Activated T-helper 1 cell treated with Interleukin-2 at 50 U/mL for 16 hours (primary cell): ENCODE data around the gene XBP1.
"Not testable (repeated sequence)": the region's sequence is repeated elsewhere in the genome, so short reads cannot be mapped to it uniquely, and the experiment has no call there.

ENCODE experiments used
- DNase-seq: peaks from one replicate; pipeline ENCODE4 v3.0.0-alpha.2; 2020; ENCODE audit warnings: low read depth

The XBP1 gene

DNA sequence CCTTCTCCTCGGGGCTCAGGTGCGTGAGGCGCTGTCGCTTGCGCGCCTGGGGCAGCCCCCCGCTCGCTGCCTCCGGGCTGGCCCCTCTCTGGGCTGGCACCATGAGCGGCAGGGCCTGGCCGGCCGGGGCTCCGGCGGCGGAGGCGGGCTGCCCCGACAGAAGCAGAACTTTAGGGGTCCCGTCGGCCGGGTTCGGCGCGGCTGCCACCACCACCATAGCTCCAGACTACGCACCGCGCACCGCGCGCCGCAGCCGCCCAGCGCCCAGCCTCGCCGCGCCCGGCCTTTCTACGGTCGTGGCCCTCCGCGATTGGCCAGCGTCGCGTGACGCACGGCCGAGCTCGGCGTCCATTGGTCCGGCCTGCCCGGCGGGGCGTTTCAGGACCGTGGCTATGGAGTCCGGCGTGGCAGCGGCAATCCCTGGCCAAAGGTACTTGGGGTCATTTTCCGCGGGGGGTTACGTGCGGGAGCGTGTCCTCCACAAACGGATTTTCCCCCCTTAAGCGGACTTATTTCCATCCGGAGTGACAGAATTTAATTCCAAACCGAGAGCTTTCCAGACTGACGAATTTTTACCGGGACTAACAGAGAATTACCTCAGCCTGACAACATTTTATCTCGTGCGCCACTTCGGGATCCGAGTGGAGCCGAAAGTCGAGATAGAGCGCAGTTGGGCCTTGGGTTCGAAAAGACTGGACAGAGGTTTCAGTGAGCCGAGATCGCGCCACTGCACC lies at the start of gene XBP1:
XBP1 (minus strand) TSS at position 262 of the 734 bp plus-strand sequence.
- peak; percentile 86 for DNase-seq

DNA sequence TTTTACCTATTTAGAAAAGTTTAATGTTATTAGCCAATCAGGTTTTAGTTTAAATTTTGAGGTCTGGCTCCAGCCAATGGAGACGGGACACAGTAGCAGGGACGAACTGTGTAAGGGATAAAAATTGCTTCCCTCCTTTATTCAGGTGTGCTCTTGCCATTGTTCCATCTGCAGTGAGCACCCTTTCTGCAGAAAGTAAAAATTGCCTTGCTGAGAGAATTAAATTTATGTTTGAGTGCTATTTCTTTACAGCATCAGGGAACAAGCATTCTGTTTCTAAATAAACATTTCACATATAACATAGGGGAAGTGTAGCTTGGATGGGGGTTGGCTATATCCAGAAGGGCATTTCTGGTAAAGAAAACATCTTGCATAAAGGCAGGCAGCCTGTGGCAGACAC lies 46.6 kb upstream of the XBP1 start:
- no peak for DNase-seq

DNA sequence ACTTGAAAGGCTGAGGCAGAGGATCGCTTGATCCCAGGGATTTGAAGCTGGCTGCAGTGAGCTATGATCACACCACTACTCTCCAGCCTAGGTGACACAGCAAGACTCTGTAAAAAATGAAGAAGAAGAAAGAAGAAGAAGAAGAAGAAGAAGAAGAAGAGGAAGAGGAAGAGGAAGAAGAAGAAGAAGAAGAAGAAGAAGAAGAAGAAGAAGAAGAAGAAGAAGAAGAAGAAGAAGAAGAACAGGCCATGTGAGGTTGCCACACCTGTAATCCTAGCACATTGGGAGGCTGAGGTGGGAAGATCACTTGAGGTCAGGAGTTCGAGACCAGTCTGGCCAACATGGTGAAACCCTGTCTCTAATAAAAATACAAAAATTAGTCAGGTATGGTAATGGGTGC lies 43.9 kb upstream of the XBP1 start:
- DNase-seq: not testable (repeated sequence)

DNA sequence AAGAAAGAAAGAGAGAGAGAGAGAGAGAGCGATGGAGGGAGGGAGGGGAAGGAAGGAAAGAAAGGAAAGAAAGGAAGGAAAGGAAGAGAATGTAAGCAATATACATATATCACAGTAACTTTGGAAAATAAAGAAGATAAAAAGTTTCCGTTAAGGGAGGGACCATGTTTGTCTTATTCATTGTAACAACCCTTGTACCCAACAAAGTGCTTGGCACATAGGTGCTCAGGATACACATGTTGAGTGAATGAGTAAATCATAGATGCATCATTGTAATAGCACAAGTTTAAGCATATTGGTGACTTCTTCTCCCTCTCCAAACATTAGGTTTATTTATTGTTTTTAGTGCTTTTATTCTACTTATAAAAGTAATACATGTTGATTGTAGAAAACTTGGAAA lies 43.3 kb upstream of the XBP1 start:
- DNase-seq: no peak

DNA sequence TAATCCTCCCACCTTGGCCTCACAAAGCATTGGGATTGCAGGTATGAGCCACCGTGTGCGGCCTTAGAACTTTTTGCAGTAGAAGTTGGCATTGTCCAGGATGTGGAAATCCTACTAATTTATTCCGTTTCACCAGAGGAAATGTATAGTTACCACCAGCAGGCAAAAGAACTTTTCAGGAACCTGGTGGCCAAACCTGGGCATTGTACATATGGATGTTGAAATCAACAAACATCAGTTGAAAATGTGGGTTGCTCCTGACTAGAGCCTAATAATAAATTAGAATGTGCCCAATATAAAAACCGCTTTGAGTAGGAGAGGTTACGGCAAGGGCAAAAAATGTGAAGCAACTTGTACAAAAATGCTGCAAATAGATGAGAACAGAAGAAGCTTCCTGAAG lies 40.7 kb upstream of the XBP1 start:
- DNase-seq: no peak

DNA sequence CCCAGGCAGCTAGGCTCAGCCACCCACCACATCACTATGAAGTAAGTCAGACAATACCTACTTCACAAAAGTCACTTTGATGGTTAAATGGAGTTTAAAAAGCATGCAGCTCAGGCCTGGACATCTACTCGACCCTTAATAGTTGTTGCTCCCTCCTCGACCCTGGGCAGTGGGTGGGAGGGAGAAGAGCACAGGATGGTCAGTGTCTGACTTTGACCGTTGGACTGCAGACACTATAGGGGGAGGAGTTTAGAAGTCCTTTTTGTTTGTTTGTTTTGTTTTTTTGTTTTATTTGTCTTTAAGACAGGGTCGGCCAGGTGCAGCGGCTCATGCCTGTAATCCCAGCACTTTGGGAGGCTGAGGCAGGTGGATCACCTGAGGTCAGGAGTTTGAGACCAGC lies 38.6 kb upstream of the XBP1 start:
- DNase-seq: no peak

DNA sequence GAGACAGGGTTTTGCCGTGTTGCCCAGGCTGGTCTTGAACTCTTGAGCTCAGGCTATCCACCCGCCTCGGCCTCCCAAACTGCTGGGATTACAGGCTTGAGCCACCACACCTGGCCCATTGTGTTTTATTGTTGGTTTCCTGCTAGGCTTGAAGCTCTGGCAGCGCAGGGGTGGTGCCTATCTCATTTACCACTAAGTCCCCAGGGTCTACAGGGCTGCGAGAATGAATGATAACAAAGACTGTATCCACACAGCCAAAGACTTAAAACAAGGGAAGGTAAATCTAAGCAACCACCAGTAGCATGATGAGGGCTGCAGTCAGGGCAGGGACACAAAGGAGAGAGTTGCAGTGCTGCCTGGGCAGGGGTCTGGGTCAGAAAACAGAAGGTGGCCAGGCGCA lies 37.3 kb upstream of the XBP1 start:
- no peak for DNase-seq

DNA sequence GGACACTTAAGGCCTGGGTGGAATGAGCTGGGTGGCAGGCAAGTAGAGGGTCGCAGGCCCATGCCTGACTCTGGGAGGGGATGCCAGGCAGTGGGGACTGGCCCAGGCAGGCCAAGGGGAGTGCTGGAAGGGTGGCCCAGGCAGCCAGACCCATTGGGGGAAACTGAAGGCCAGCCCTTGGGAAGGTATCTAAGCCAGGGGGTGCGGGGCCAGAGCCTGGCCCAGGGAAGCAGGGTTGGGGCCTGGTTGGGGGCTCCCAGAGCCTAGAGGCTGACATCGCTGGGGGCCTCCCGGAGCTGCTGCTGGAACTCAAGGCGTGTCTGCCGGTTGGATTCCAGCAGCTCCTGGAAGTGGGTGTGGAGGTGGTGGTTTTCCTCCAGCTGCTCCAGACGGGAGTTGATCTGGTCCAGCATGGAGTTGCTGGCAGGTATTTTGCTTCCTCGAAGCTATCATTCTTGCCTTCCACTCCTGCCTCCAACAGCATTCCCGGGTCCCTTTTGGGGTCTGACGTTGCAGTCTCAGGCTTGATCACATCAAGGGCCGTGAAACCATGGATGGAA lies 35.3 kb upstream of the XBP1 start:
- no peak for DNase-seq

DNA sequence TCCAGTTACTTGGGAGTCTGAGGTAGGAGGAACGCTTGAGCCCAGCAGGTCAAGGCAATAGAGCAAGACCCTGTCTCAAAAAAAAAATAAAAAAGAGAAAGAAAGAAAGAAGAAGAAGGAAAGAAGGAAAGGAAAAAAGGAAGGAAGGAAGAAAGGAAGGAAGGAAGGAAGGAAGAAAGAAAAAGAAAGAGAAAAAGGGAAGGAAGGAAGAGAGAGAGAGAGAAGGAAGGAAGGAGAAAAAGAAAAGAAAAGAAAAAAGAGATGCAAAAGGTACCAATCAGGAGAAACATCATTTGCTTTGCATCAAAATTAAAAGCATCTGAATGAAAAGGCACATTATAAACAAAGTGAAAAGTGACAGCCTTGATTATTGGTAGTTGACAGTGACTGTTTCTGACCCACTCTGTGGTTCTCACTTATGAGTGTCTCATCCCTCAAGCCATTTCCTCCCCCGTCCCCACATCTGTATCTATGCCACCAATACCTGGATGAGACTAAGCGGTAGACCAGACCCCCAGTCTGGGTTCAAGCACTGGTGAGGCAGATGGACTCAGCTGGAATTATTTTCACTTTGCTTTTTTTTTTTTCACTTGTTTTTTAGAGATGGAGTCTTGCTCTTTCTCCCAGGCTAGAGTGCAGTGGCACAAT lies 33.0 kb upstream of the XBP1 start:
- DNase-seq: no peak

DNA sequence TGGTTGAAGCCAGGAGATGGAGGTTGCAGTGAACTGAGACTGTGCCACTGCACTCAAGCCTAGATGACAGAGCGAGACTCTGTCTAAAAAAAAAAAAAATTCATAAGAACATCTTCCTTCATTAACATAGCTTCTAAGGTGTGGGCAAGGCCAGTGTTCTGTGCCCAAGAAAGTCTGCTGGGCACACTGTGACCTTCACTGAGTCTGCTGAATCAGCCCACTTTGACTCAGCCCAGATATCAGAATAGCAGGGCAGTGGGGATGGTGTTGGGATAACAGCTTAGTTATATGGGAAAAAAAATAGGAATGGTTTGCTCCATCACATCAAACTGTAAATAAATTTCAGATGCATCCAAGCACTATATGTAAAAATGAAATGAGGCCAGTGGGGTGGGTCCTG lies 32.4 kb upstream of the XBP1 start:
- no peak for DNase-seq

DNA sequence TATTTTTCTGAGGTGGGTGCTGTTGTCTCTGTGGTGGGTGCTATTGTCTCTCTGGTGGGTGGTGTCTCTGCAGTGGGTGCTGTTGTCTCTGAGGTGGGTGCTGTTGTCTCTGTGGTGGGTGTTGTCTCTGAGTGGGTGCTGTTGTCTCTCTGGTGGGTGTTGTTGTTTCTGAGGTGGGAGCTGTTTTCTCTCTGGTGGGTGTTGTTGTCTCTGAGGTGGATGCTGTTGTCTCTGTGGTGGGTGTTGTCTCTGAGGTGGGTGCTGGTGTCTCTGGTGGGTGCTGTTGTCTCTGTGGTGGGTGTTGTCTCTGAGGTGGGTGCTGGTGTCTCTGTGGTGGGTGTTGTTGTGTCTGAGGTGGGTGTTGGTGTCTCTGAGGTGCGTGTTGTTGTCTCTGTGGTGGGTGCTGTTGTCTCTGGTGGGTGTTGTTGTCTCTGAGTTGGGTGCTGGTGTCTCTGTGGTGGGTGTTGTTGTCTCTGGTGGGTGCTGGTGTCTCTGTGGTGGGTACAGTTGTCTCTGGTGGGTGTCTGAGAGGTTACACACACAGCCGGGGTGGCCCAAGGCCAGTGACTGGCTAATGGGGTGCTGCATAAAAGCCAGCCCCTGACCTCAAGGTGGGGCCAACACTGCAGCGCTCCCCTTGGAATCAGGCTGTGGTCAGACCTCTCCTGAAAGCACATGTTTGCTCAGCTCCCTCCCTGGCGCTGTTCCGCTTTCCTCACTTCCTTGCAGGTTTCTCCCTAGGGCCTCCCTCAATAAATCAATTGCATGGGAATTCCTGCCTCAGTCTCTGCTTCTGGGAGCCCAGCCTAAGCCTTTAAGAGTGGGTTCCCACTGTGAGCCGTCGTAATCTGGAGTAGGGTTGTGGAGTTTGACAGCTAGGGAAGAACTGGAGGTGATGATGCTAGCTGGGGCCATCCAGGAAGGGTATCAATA lies 31.0 kb upstream of the XBP1 start:
- DNase-seq: no peak

DNA sequence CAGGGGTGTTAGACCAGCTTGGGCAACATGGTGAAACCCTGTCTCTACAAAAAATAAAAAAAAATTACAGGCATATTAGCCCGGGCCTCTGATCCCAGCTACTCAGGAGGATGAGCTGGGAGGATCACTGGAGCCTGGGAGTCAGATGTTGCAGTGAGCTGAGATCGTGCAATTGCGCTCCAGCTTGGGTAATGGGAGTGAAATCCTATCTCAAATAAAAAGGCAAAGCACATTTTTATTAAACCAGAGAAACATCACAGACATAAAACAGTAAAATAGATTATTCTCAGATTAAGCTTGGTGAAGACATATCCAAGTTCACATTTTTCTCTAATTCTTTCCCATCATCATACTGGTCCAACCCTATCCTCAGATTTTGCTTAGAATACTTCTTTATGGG lies 30.1 kb upstream of the XBP1 start:
- no peak for DNase-seq

DNA sequence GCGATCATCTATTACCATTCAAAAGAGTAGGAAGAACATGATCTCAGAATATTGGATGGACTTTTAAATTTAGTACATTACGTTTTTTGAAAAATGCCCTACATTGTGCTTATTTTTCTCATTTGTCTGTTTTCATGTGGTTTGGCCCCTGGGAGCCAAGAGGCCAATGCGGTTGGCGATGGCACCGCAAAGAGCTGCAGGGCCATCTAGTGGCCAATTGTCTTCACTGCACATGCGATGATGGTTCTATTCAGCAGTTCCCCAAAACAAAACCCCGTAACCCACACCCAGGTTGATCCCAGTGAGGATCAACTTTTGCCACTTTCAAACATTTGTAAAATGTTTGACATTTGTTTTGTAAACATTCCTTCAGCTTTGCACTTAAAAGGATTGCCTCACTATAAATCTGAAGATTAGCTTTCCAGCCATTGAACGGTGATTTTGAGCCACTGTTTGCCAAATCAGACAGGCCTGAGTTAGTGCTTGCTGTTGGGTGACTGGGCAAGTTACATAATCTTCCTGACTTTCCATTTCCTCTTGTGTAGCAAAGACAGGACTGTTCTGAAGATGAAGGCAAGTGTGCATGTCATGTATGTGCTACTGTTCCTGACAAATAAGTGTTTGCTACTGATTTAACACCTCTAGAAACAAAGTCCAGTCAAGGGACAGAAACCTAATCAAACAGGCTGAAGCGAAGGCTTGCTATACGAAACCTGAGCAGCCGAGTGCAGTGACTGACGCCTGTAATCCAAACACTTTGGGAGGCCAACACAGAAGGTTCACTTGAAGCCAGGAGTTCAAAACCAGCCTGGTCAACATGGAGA lies 29.2 kb upstream of the XBP1 start:
- peak; percentile 51 for DNase-seq

DNA sequence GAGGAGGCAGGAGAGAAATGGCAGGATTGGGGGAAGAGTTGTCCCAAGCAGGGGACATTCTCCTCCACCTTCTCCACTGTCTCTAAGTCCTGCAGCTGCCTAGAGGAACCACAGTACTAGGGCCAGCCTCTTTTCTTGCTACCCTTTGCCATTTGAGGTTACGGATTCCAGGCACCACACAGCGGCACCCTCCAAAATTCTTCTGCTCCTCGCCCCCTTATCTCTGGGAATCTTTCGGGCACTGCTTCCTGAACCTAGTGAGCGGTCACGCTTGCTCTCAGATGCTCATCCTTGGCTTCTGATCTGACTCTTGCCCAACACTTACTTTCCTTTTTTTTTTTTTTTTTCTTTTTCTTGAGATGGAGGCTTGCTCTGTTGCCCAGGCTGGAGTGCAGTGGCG lies 26.6 kb upstream of the XBP1 start:
- no peak for DNase-seq

DNA sequence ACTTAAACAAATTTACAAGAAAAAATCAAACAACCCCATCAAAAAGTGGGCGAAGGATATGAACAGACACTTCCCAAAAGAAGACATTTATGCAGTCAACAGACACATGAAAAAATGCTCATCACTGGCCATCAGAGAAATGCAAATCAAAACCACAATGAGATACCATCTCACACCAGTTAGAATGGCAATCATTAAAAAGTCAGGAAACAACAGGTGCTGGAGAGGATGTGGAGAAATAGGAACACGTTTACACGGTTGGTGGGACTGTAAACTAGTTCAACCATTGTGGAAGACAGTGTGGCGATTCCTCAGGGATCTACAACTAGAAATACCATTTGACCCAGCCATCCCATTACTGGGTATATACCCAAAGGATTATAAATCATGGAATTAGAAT lies 26.1 kb upstream of the XBP1 start:
- DNase-seq: not testable (repeated sequence)

DNA sequence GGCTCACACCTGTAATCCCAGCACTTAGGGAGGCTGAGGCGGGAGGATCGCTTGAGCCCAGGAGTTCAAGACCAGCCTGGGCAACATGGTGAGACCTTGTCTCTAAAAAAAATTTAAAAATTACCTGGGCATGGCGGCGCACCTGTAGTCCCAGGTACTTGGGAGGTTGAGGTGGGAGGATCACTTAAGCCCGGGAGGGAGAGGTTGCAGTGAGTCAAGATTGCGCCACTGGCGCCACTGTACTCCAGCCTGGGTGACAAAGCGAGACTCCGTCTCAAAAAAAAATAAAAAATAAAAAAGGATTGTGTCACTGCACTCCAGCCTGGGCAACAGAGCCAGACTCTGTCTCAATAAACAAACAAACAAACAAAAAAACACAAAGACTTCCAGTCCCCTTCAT lies 24.1 kb upstream of the XBP1 start:
- DNase-seq: not testable (repeated sequence)

DNA sequence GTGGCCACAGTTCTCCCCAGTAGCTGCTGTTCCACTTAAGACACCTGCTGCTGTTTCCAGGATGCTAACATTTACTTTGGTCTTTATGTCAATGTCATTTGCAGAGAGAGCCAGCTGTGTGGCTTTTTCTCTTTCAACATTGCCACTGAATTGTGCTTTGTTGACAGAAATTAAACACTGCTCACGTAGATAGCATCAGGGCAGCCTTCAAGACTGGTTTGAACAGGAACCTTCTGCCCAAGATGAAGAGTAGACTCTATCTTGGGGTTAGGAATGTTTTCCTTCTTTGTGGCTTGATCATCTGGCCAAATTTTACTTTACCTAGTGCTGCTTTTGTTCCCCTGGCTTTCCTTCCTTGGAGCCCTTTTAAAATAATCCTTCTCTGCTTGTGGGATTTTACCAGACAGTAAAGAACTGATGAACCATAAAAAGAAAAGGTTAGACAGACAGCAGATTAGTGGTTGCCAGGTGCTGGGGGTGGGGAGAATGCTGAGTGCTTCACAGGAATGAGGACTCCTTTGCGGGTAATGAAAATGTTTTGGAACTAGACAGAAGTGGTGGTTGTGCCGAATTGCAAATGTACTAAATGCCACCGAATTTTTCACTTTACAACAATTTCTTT lies 22.7 kb upstream of the XBP1 start:
- DNase-seq: no peak

DNA sequence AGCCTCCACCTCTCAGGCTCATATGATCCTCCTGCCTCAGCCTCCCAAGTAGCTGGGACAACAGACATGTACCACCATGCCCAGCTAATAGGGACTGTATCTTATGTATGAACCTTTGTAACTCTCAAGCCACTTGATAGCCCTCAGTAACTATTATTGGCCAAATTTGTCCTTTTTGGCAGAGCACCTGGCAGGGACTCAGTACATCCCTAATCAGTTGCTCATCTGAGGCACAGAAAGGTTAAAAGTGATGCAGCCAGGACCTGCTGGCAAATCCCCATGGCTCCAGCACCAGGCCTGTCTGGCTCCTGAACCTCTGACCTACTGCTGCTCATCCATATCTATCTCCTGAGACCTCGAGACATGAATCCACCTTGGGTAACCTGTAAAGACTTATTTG lies 21.1 kb upstream of the XBP1 start:
- DNase-seq: no peak

DNA sequence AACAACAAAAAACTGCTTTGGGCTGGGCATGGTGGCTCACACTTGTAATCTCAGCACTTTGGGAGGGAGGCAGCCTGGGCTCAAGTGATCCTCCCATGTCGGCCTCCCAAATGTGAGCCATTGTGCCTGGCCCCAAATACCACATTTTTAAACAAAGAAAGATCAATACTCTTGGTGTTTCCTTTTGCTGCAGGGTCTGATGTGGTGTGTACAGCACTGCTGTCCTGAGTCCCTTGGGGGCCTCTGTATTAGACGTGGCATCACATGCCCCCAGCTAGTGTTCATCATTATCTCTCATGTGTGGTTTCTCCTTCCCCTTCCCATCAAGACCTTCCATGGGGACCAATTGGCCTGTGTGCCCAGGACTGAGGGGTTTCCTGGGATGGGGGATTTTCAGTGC lies 20.5 kb upstream of the XBP1 start:
- DNase-seq: no peak

DNA sequence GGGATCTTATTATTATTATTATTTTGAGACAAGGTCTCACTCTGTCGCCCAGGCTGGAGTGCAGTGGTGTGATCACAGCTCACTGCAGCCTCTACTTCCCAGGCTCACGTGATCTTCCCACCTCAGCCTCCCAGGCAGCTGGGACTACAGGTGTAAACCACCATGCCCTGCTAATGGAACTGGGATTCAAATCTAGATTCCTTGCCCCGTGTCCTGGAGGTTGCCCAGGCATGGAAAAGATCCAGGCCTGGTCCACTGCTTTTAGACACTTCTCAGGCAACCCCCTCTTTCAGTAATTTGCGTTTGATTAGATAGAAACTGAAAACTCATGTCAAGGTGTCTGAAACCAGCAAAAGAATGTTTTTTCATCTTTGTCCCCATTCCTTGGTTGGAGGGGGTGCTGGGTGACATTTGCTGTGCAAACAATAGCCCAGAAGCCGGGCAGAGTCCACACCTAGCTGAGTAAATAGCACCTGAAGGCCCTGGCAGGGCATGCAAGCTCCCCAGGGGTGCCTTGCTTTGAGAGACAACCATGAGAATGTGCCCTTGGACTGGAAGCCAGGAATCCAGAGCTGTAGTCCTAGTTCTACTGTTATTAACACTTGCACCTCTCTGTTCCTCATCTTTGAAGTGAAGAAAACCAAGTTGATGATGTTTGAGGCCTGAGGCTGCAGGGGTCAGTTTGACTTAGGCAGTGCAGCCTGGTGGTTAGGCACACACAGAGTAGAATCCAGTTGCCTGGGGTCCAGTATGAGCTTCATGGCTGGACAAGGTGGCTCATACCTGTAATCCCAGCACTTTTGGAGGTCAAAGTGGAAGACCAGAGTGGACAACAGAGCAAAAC lies 19.1 kb upstream of the XBP1 start:
- DNase-seq: no peak
